Fibroblast of lung (primary cell): ENCODE results near the gene UST.
"Not testable (repeated sequence)": the region's sequence is repeated elsewhere in the genome, so short reads cannot be mapped to it uniquely, and the experiment has no call there.

ENCODE experiments used
- EZH2 ChIP-seq: IDR thresholded peaks from 2 replicates; pipeline ENCODE4 v1.5.1; 2012; ENCODE audit warnings: low read length, control low read depth, mild to moderate bottlenecking; ENCODE audit errors: missing control alignments
- TF ChIP-seq, protein P1 (sequence below), 2 donors: IDR thresholded peaks in 1 of 2; conservative IDR thresholded peaks in 1 of 2; 1 replicate in 1 of 2; 2 replicates in 1 of 2; pipeline ENCODE4 v1.5.1; 2011 to 2012; ENCODE audit warnings: low read length in 2 of 2, control low read depth in 1 of 2, inconsistent platforms in 1 of 2, low read depth in 1 of 2, mild to moderate bottlenecking in 1 of 2

DNA sequence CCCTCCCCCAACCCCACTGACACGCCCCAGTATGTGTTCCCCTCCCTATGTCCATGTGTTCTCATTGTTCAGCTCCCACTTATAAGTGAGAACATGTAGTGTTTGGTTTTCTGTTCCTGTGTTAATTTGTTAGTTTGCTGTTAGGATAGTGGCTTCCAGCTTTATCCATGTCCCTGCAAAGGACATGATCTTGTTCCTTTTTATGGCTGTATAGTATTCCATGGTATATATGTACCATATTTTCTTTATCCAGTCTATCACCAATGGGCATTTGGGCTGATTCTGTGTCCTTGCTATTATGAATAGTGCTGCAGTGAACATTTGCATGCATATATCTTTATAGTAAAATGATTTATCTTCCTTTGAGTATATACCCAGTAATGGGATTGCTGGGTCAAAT lies 259.4 kb downstream of the UST start:
- not testable (repeated sequence) for TF ChIP-seq EZH2
- TF ChIP-seq, protein P1, sequence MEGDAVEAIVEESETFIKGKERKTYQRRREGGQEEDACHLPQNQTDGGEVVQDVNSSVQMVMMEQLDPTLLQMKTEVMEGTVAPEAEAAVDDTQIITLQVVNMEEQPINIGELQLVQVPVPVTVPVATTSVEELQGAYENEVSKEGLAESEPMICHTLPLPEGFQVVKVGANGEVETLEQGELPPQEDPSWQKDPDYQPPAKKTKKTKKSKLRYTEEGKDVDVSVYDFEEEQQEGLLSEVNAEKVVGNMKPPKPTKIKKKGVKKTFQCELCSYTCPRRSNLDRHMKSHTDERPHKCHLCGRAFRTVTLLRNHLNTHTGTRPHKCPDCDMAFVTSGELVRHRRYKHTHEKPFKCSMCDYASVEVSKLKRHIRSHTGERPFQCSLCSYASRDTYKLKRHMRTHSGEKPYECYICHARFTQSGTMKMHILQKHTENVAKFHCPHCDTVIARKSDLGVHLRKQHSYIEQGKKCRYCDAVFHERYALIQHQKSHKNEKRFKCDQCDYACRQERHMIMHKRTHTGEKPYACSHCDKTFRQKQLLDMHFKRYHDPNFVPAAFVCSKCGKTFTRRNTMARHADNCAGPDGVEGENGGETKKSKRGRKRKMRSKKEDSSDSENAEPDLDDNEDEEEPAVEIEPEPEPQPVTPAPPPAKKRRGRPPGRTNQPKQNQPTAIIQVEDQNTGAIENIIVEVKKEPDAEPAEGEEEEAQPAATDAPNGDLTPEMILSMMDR (conservative IDR thresholded peaks at IDR 0.05 in 1 of 2, IDR thresholded peaks at IDR 0.05 in 1 of 2; ENCODE audit: low read depth in 1 of 2, low read length in 2 of 2), result not testable (repeated sequence)
